ENCODE results near the gene LYG2. TPM values are rescaled to one million over a fixed set of nuclear protein-coding genes. Genes with fewer than 3 reads are reported as not detected.

Gene LYG2, protein sequence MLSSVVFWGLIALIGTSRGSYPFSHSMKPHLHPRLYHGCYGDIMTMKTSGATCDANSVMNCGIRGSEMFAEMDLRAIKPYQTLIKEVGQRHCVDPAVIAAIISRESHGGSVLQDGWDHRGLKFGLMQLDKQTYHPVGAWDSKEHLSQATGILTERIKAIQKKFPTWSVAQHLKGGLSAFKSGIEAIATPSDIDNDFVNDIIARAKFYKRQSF
- not detected in 2 replicates for total RNA-seq

DNA sequence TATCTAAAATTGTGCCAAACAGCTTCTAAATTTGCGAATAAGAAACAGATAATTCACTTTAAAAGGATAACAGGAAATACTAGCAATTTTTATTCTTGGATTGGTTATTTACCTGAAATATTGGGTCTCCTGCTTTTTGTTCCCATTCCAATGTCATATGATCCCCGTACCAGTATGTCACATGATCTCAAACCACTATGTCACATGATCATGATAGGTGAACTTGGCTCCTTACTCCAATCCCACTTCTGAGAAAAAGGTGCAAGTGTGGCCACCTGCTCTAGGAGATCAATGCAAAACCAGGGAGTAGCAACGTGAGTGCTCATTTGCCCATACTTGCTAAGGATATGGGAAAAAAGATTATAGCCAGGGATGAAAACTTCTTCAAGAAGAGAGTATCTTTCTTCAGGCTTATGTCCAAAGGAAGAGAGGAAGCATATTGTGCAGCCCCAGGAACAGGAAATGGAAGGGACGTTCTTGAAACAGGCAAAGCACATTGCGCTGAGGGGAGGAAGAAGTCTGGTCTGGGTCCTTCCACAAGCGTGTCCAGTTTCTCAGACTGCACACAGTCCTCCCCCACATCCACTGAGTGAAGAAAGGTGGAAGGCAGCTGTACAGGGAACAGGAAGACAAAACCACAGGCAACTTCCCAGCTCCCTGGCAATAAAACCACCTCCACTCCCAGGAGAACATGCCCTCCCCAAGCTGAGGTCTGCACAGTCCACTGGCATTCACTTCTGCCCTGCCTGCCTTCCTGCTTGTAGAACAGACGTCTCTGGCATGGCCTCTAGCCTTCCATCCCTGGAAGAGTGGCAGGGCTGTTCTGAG lies at the start of gene LYG2:
Gene LYG2 (minus strand): TSS at position 176 of the 828 bp plus-strand sequence. CDS start 1,406 bp downstream, outside the sequence.

DNA sequence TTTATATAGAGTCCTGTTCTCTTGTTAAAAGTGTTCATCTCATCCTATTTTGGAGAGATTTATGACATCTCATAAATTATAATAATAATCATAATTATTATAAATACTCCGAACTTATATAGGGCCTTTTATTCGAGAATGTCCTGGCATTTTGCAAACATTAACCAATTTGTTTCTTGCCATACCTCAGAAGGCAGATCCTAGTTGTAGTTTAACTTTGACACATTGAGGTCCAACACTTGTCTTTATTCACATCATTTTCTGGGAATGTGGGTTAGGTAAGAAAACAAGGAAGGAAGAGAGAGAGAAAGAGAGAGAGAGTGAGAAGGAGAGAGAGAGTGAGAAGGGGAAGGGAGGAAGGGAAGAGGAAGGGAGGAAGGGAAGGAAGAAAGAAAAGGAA lies 45.6 kb upstream of the LYG2 start, which contains the start of gene LYG1:
Gene LYG1 (minus strand): TSS at position 101 of the 400 bp plus-strand sequence. CDS start 5,527 bp downstream, outside the sequence.

Other genes with a start within 250 kb of the LYG2 start
- not detected in 2 replicates for gene C2orf15, start 114.0 kb downstream of the LYG2 start, total RNA-seq
- gene TSGA10, start 100.7 kb downstream of the LYG2 start, total RNA-seq = 2.0 and 7.6 TPM in 2 replicates
- 4.6 and 4.8 TPM in 2 replicates for gene LIPT1, start 100.7 kb downstream of the LYG2 start, total RNA-seq
- gene MITD1, start 74.6 kb downstream of the LYG2 start, total RNA-seq = 19.4 and 35.6 TPM in 2 replicates
- gene MRPL30, start 74.5 kb downstream of the LYG2 start, total RNA-seq = 38.4 and 40.4 TPM in 2 replicates
- gene LYG1, start 45.5 kb upstream of the LYG2 start, total RNA-seq = 0.17 and 0.73 TPM in 2 replicates
- 48.0 and 90.6 TPM in 2 replicates for gene TXNDC9, start 80.7 kb upstream of the LYG2 start, total RNA-seq
- 25.0 and 31.6 TPM in 2 replicates for gene EIF5B, start 81.7 kb upstream of the LYG2 start, total RNA-seq
- gene REV1, start 234.4 kb upstream of the LYG2 start, total RNA-seq = 26.0 and 38.3 TPM in 2 replicates

All from smooth muscle cell of trachea (primary cell).